Brain microvascular endothelial cell (primary cell): ENCODE measurements around the gene KAZN.

Experiments used
- DNase-seq: peaks from one replicate; pipeline ENCODE4 v3.0.0-alpha.2; 2020
- H3K27ac ChIP-seq: fragments of 250-450 bp; sonication (Bioruptor Pico); 2 replicates; pipeline ENCODE4 v1.5.1; 2020; ENCODE audit warnings: mild to moderate bottlenecking, moderate library complexity
- H3K27me3 ChIP-seq: fragments of 250-450 bp; sonication (Bioruptor Pico); replicated peaks from 2 replicates; pipeline ENCODE4 v1.5.1; 2020; ENCODE audit warnings: mild to moderate bottlenecking
- H3K36me3 ChIP-seq: fragments of 250-450 bp; sonication (Bioruptor Pico); replicated peaks from 2 replicates; pipeline ENCODE4 v1.5.1; 2020; ENCODE audit warnings: mild to moderate bottlenecking
- H3K4me3 ChIP-seq: 2 replicates; pipeline ENCODE4 v1.5.1; 2011; ENCODE audit warnings: low read depth, mild to moderate bottlenecking, control low read depth, low read length, moderate library complexity
- in situ Hi-C: cut with HindIII; loops from 2 replicates; pipeline ENCODE4 v1.10.0; 2017; ENCODE audit warnings: low sequenced_read_pairs, low pct_ligation_motif_present
- TF ChIP-seq, protein P1 (sequence below): IDR thresholded peaks from 2 replicates; pipeline ENCODE4 v1.5.1; 2011; ENCODE audit warnings: low read depth, mild to moderate bottlenecking, moderate library complexity, low read length, control low read depth, inconsistent platforms; ENCODE audit errors: missing control alignments

Gene KAZN

DNA sequence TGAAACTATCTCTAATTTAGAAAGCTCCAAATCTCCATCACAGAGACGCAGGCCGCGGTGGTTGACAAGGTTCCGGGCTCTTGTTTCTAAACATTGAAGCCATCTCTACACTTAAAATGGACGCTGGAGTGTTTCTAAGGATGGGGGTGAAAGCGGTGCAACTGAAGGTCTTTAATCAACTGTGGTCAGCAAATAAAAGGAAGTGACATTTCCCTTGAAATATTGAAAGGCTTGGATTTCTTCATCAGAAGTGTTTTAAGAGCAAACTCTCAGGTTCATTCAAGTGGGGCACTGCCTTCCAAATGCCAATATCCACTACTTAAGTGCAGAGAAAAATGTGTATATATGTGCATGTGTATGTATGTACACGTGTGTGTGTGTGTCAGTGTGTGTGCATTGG, 117.3 kb downstream of the KAZN start:
- H3K27ac ChIP-seq: no peak overlapping the region
- no peaks in the 10 kb centered on the region for H3K27me3 ChIP-seq
- no peak overlapping the region for H3K4me3 ChIP-seq
- DNase-seq: no peak
- TF ChIP-seq, protein P1, sequence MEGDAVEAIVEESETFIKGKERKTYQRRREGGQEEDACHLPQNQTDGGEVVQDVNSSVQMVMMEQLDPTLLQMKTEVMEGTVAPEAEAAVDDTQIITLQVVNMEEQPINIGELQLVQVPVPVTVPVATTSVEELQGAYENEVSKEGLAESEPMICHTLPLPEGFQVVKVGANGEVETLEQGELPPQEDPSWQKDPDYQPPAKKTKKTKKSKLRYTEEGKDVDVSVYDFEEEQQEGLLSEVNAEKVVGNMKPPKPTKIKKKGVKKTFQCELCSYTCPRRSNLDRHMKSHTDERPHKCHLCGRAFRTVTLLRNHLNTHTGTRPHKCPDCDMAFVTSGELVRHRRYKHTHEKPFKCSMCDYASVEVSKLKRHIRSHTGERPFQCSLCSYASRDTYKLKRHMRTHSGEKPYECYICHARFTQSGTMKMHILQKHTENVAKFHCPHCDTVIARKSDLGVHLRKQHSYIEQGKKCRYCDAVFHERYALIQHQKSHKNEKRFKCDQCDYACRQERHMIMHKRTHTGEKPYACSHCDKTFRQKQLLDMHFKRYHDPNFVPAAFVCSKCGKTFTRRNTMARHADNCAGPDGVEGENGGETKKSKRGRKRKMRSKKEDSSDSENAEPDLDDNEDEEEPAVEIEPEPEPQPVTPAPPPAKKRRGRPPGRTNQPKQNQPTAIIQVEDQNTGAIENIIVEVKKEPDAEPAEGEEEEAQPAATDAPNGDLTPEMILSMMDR: no peak
- H3K36me3 ChIP-seq: no peaks in the 10 kb centered on the region
- in situ Hi-C loops: no loop called here

DNA sequence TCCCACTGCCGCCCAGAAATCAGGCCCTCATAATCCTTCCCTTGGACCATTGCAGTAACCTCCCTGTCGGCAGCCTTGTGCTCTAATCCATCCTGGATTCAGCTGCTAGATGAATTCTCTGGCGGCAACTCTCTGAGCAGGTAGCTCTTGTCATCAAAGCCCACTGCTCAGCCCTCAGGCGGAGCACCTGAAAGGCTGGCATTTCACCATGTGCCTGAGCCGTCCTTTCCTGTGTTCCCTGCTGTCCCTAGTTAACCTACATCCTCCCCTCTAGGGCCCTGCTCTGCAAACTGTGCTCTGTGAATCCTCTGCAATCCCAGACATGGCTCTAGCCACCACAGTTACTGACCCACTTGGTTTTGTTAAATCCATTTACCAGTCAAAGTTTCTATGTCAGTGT, 118.0 kb downstream of the KAZN start:
- in situ Hi-C loops: no loop called here
- Histone ChIP-seq H3K27ac (no peak overlapping the region), H3K36me3 (no peaks in the 10 kb centered on the region), H3K27me3 (no peaks in the 10 kb centered on the region), H3K4me3 (no peak overlapping the region)
- TF ChIP-seq, protein P1: no peak
- DNase-seq: no peak

DNA sequence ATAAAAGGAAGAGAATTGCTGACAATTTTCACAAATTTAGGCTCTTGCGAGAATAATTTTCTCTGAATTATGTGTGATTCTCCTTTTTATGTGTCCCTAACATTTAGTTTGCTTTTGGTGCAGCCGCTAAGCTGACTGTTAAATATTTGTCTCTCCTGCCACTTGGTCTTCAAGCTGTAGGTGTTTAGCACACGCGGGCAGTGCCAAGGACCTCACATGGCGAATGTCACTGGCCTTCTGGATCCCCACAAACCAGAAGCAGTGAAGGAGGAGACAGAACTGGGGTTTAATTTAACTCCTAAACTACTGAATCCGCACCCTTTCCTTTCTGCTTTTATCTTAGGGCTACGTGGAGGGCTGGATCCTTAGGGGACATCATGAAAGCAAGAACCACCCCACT, 120.0 kb downstream of the KAZN start:
- DNase-seq: no peak
- in situ Hi-C loops: no loop called here
- no peak overlapping the region for H3K4me3 ChIP-seq
- TF ChIP-seq, protein P1: no peak
- H3K36me3 ChIP-seq: no peaks in the 10 kb centered on the region
- H3K27ac ChIP-seq: no peak overlapping the region
- no peaks in the 10 kb centered on the region for H3K27me3 ChIP-seq

DNA sequence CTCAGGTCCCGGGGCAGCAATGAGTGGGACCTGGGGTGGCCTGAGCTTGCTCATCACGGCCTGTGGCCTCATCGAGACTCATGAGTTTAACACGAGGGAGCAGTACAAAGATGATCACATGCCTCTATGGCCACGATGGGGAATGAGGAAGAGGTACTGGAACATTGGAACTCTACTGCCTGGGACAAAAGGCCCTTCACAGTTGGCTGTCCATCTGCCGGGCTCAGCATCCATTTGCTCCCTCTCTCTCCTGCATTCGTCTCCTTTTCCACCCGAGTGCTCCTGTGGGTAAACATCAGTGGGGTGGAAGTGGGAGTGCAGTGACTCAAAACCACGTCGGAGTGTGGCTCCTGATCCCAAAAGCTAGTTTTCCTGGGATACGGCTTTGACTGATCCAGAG, 124.9 kb downstream of the KAZN start:
- Histone ChIP-seq H3K27me3 (no peaks in the 10 kb centered on the region), H3K27ac (no peak overlapping the region), H3K36me3 (no peaks in the 10 kb centered on the region), H3K4me3 (no peak overlapping the region)
- TF ChIP-seq, protein P1: no peak
- DNase-seq: no peak
- in situ Hi-C loops: no loop called here

DNA sequence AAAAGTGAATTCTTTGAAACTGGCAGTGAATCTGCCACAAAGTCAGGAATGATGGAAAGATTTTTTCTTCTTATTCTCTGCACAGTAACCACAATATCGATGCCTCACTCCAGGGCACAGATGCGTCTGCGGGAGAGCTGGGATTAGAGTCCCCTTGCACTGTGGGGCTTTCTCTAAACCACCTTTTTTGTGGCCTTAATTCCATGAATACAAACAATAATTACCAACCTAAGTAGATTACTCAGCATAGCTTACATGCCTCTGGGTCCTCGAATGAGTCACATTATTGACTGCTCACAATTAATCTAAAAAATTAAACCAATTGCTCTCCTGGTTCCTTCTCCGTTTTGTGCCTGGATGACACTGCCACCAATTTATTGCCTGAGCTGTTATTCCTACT, 125.8 kb downstream of the KAZN start:
- in situ Hi-C loops: no loop called here
- Histone ChIP-seq H3K36me3 (no peaks in the 10 kb centered on the region), H3K27ac (no peak overlapping the region), H3K4me3 (no peak overlapping the region), H3K27me3 (no peaks in the 10 kb centered on the region)
- DNase-seq: no peak
- TF ChIP-seq, protein P1: no peak

DNA sequence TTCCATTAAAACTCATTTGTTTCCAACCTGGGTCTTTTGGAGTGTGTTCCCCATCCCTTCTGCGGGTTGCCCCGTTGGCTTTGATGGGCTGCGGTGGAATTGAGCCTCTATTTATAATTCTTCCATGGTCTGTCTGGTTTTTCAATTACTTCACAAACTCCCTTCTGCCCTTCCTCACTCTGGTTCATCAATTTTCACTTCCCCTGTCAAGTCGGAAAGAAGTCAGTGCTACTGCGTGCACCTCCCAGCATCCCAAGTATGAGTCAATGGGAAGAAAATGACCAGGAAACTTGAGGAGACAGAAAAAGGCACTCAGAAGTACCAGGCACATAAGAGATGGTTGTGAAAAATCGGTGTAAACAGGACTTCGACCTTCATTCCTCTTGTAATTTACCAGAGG, 126.2 kb downstream of the KAZN start:
- Histone ChIP-seq H3K27ac (no peak overlapping the region), H3K27me3 (no peaks in the 10 kb centered on the region), H3K4me3 (no peak overlapping the region), H3K36me3 (no peaks in the 10 kb centered on the region)
- TF ChIP-seq, protein P1: no peak
- in situ Hi-C loops: no loop called here
- DNase-seq: no peak
